Ovary (tissue), 9 donors: ENCODE measurements around the gene TMPRSS5. TPM values are rescaled to one million over a fixed set of nuclear protein-coding genes. Genes with fewer than 3 reads are reported as not detected.

Experiments used
- DNase-seq, 5 donors: peaks; one replicate each; pipeline ENCODE4 v3.0.0-alpha.2; 2019 to 2020
- H3K27ac ChIP-seq, 2 donors: fragments of 200-600 bp; one replicate each; pipeline versions ENCODE4 v1.5.1 to v1.8.0; 2019 to 2022
- H3K27me3 ChIP-seq: fragments of 200-600 bp; one replicate; pipeline ENCODE4 v1.8.0; 2022
- H3K36me3 ChIP-seq: fragments of 200-600 bp; sonication (generic); one replicate; pipeline ENCODE4 v1.5.1; 2019
- H3K4me1 ChIP-seq: one replicate; pipeline ENCODE4 v1.8.1; 2013; ENCODE audit warnings: mild to moderate bottlenecking, moderate library complexity; ENCODE audit not compliant: insufficient read depth
- H3K4me3 ChIP-seq: fragments of 200-600 bp; sonication (generic); one replicate; pipeline ENCODE4 v1.5.1; 2017
- H3K9me3 ChIP-seq, 2 donors: fragments of 200-600 bp in 1 of 2; sonication (generic) in 1 of 2; one replicate each; pipeline versions ENCODE4 v1.5.1 to v1.8.1; 2013 to 2019; ENCODE audit warnings: mild to moderate bottlenecking in 1 of 2, moderate library complexity in 1 of 2
- EP300 ChIP-seq: sonication (generic); formaldehyde crosslinking; IDR thresholded peaks from one replicate; pipeline ENCODE4 v1.6.1; 2017; ENCODE audit warnings: antibody characterized with exemption
- POLR2A ChIP-seq: fragments of 450-650 bp; IDR thresholded peaks from one replicate; pipeline ENCODE4 v1.6.1; 2017; ENCODE audit warnings: antibody characterized with exemption, mild to moderate bottlenecking, moderate library complexity
- WGBS, 3 donors: extraction: QIAGEN DNeasy Blood & Tissue Kit in 1 of 3; methylation state at CpG; one replicate each; pipeline versions ENCODE4 v1.1.5 to v1.1.7; 2013 to 2017; 5-methylcytosine and 5-hydroxymethylcytosine counted together
- intact Hi-C, 4 donors: fragments of 100-400 bp; cut with DNase I; formaldehyde crosslinking; loops; one replicate each; pipeline versions ENCODE4 v1.11.0 to v1.15.1; 2022 to 2023
- polyA plus RNA-seq, 2 donors: library from polyadenylated mRNA; stranded (reverse); fragments of 200-250 nt in 1 of 2; fragments of 350-450 nt in 1 of 2; fragmentation: Illumina TruSeq in 1 of 2; extraction: RNeasy Lipid Tissue Mini Kit (QIAGEN cat#74804) in 1 of 2; gene quantifications; one replicate each; pipeline ENCODE4 v1.2.3, GENCODE V29; 2013 to 2014
- total RNA-seq, 7 donors: library from RNA; depleted of rRNA in 2 of 7; stranded (reverse); fragments of >200 nt in 2 of 7; fragmentation: NEBNext Ultra II Directional in 3 of 7; extraction: Animal tissue kit (Norgen Biotek cat#: 25700) in 3 of 7; gene quantifications; one replicate each; pipeline versions ENCODE4 v1.1.0 to v1.2.4, GENCODE V29; 2016 to 2023
- TF ChIP-seq, protein P1 (sequence below), 3 donors: fragments of 450-650 bp in 2 of 3; fragments of 200-600 bp in 1 of 3; IDR thresholded peaks; one replicate each; pipeline versions ENCODE4 v1.5.1 to v1.8.0; 2016 to 2022; ENCODE audit warnings: antibody characterized with exemption in 3 of 3, mild to moderate bottlenecking in 1 of 3
- donor health status: DM: no; HTN: no; CAD: no; lungs with moderate emphysema.
- donor health status: DM: no; HTN: no; CAD: no.
- donor health status: Bipolar disorder and iron deficiency.
- donor health status: DM: yes; HTN: yes; CAD: no.
- donor health status: DM: no; HTN: no; CAD: no.
- donor health status: DM: yes; HTN: yes; CAD: no.

Gene TMPRSS5
- total and polyA plus RNA-seq, 9 donors: 0.27 to 1.1 (median 0.76) TPM; not detected in 2

DNA sequence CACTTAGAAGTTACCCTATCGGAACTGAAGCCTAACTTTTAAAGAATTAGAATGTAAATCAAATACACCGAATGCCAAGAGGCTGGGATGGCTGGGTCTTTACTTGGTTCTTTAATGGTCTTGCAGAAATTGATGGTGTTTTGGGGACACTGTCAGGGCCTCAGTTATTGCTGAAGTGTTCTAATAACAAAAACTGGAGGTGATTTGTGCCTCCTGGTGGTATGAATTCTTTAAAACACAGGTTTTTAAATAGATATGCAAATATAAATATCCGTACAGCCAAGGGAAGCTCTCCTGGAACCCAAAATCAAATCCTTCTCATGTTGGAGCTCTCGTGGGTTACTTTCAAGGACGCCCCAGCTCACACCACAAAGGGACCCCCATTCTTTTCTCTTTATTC lies 19.3 kb upstream of the TMPRSS5 start:
- 86 to 89% (median 87%) methylated on average over 5 of the region's 5 CpGs for WGBS, 3 donors
- intact Hi-C loops: loop anchor here in 1 of 4 donors (10.0 kb wide), 1 partner anchor 421 kb away; no protein-coding TSS in a partner anchor
- peaks cover 1% of the 10 kb centered on the region for H3K4me1 ChIP-seq
- H3K36me3 ChIP-seq: no peaks in the 10 kb centered on the region
- no peak overlapping the region for H3K4me3 ChIP-seq
- TF ChIP-seq EP300: no peak
- no peak for TF ChIP-seq POLR2A
- TF ChIP-seq, protein P1, sequence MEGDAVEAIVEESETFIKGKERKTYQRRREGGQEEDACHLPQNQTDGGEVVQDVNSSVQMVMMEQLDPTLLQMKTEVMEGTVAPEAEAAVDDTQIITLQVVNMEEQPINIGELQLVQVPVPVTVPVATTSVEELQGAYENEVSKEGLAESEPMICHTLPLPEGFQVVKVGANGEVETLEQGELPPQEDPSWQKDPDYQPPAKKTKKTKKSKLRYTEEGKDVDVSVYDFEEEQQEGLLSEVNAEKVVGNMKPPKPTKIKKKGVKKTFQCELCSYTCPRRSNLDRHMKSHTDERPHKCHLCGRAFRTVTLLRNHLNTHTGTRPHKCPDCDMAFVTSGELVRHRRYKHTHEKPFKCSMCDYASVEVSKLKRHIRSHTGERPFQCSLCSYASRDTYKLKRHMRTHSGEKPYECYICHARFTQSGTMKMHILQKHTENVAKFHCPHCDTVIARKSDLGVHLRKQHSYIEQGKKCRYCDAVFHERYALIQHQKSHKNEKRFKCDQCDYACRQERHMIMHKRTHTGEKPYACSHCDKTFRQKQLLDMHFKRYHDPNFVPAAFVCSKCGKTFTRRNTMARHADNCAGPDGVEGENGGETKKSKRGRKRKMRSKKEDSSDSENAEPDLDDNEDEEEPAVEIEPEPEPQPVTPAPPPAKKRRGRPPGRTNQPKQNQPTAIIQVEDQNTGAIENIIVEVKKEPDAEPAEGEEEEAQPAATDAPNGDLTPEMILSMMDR (IDR thresholded peaks at IDR 0.05): no peak
- H3K27me3 ChIP-seq: no peaks in the 10 kb centered on the region
- no peaks in the 10 kb centered on the region for H3K9me3 ChIP-seq
- H3K27ac ChIP-seq: no peak overlapping the region
- DNase-seq: no peak

DNA sequence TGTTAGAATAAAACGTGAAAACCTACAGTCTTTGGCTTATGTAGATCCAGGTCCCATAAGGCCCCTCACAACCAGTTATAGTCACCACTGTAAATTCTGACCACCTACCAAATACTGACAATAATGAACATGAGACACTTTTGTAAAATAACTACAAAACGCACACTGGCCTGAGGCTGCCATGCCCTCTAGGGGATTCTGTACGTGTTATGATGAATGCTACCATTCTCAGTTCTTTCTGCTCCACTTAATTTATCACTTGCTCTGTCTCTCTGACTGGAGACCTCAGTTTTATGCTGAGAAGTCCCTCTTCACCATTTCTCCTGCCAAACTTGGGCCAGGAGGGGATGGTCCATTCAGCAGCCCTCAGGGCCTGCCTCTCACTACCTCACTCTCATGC lies 18.7 kb upstream of the TMPRSS5 start:
- no peaks in the 10 kb centered on the region for H3K27me3 ChIP-seq
- no peak overlapping the region for H3K4me3 ChIP-seq
- WGBS, 3 donors: 89 to 92% (median 92%) methylated on average over 3 of the region's 3 CpGs
- no peaks in the 10 kb centered on the region for H3K9me3 ChIP-seq
- peaks cover 1% of the 10 kb centered on the region for H3K4me1 ChIP-seq
- no peak for DNase-seq
- no peak for TF ChIP-seq POLR2A
- TF ChIP-seq, protein P1 (IDR thresholded peaks at IDR 0.05): no peak
- TF ChIP-seq EP300: no peak
- intact Hi-C loops: loop anchor here in 1 of 4 donors (10.0 kb wide), 1 partner anchor 420 kb away; no protein-coding TSS in a partner anchor
- H3K36me3 ChIP-seq: no peaks in the 10 kb centered on the region
- no peak overlapping the region for H3K27ac ChIP-seq

DNA sequence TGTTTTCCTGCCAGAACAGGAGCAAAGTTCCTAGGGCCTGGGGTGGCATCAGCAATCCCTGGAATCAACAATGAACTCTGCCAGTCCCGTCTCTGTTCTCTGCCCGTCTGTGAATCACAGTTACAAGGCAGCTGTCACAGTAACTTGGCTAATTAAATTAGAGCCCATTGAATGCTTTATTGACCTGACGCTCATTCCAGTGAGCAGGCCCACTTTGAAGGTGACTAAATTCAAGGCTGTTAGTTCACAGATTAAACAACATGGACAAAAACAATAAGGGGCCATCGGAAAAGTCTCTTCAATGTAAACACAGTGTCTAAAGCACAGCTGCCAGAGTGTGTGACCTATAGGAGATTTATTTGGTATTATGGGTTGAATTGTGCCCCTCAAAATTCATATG lies 17.7 kb upstream of the TMPRSS5 start:
- intact Hi-C loops: loop anchor here in 1 of 4 donors (10.0 kb wide), 1 partner anchor 419 kb away; no protein-coding TSS in a partner anchor
- H3K27me3 ChIP-seq: no peaks in the 10 kb centered on the region
- no peaks in the 10 kb centered on the region for H3K36me3 ChIP-seq
- no peak overlapping the region for H3K4me3 ChIP-seq
- TF ChIP-seq, protein P1 (IDR thresholded peaks at IDR 0.05): no peak
- TF ChIP-seq EP300 (no peak), POLR2A (no peak)
- no peaks in the 10 kb centered on the region for H3K4me1 ChIP-seq
- WGBS, 3 donors: 81 to 93% (median 88%) methylated on average over 4 of the region's 4 CpGs
- DNase-seq: no peak
- H3K9me3 ChIP-seq: no peaks in the 10 kb centered on the region
- H3K27ac ChIP-seq: no peak overlapping the region

DNA sequence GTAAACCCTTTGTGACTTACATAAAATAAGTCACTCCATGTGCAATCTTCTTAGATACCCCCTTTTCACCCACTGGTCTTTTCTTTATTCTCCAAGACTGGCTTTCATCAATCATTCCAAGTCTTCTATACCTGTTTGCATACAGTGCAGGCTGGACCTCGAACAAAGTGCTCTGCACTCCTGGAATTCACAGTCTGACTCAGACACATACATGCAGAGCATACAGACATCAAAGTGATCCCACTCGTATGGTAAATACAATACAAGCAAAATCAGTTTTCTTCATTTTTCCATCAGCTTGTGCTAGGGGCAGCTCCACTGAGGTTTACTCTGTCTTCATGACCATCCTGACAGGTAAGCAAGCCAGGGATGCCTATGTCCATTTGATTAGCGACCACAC lies 16.8 kb upstream of the TMPRSS5 start:
- DNase-seq: no peak
- TF ChIP-seq POLR2A (no peak), EP300 (no peak)
- TF ChIP-seq, protein P1 (IDR thresholded peaks at IDR 0.05): no peak
- intact Hi-C loops: loop anchor here in 1 of 4 donors (10.0 kb wide), 1 partner anchor 418 kb away; no protein-coding TSS in a partner anchor
- no peaks in the 10 kb centered on the region for H3K27me3 ChIP-seq
- no peaks in the 10 kb centered on the region for H3K4me1 ChIP-seq
- 95 to 96% (median 95%) methylated on average over 3 of the region's 3 CpGs for WGBS, 3 donors
- H3K9me3 ChIP-seq: no peaks in the 10 kb centered on the region
- no peak overlapping the region for H3K27ac ChIP-seq
- H3K4me3 ChIP-seq: no peak overlapping the region
- no peaks in the 10 kb centered on the region for H3K36me3 ChIP-seq
